Activated CD4-positive, alpha-beta T cell treated with anti-CD3 and anti-CD28 coated beads, Interleukin-2, amount 10 ng/mL, durations not matched to agents 7 days and 5 days (primary cell): Measurements from ENCODE around the gene PRKCA. TPM values are rescaled to one million over a fixed set of nuclear protein-coding genes. Genes with fewer than 3 reads are reported as not detected.

Source experiments
- CTCF ChIA-PET: fragments of 350-600 bp; sonication (Branson Sonifier 250); formaldehyde crosslinking; loops from one replicate; lab custom pipeline; 2021; ENCODE audit warnings: antibody characterized with exemption; lab: Charles Lee
- POLR2A ChIA-PET: fragments of 350-600 bp; sonication (Branson Sonifier 250); formaldehyde crosslinking; loops from one replicate; lab custom pipeline; 2021; ENCODE audit warnings: antibody characterized with exemption; lab: Charles Lee
- DNase-seq: peaks from one replicate; pipeline ENCODE4 v3.0.0-alpha.2; 2020
- H3K27ac Mint-ChIP-seq: one replicate; pipeline ENCODE4 v1.8.0; 2021; ENCODE audit warnings: mild to moderate bottlenecking, moderate library complexity, mixed read lengths
- H3K27me3 Mint-ChIP-seq: one replicate; pipeline ENCODE4 v1.8.0; 2021; ENCODE audit warnings: mixed read lengths
- H3K36me3 Mint-ChIP-seq: one replicate; pipeline ENCODE4 v1.8.0; 2021; ENCODE audit warnings: low read depth, mixed read lengths
- H3K4me1 Mint-ChIP-seq: one replicate; pipeline ENCODE4 v1.8.0; 2021; ENCODE audit warnings: mixed read lengths
- H3K4me3 Mint-ChIP-seq: one replicate; pipeline ENCODE4 v1.8.0; 2021; ENCODE audit warnings: mild to moderate bottlenecking, moderate library complexity, mixed read lengths
- H3K9me3 Mint-ChIP-seq: one replicate; pipeline ENCODE4 v1.8.0; 2021; ENCODE audit warnings: mixed read lengths
- total RNA-seq, 2 experiments: library from RNA; stranded (reverse); gene quantifications; one replicate each; pipeline ENCODE4 v1.2.3, GENCODE V29; 2021

Gene PRKCA
- total RNA-seq, 2 experiments from 2014 or later, result 72.8 to 74.6 TPM

DNA sequence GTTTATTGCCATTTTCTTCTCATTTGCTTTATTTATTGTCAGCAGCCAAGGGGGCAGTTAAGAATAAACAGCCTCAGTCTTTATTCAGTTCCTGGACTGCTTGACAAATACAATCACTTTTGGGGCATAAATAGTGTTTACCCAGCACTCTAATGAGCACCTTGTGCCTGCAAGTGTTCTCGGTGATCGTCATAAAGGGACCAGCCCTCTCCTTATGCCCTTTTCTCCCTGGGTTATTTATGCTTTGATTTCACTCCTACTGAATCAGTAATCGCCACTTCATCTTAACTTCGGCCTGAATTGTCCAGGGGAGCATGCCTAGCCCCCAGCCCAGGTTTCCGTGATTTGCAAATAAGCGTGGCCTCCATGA lies 476.8 kb downstream of the PRKCA start:
- CTCF ChIA-PET, result interaction anchor here (0.6 kb wide), 2 partner anchors 37 to 146 kb away, joined by 3 read pairs; no protein-coding TSS in a partner anchor
- DNase-seq, result no peak
- no peaks in the 10 kb centered on the region for H3K4me1 Mint-ChIP-seq
- peaks cover 24% of the 10 kb centered on the region for H3K36me3 Mint-ChIP-seq
- no peak overlapping the region for H3K27ac Mint-ChIP-seq
- POLR2A ChIA-PET, result no interaction called here
- no peak overlapping the region for H3K4me3 Mint-ChIP-seq
- no peaks in the 10 kb centered on the region for H3K9me3 Mint-ChIP-seq
- H3K27me3 Mint-ChIP-seq, result no peaks in the 10 kb centered on the region

DNA sequence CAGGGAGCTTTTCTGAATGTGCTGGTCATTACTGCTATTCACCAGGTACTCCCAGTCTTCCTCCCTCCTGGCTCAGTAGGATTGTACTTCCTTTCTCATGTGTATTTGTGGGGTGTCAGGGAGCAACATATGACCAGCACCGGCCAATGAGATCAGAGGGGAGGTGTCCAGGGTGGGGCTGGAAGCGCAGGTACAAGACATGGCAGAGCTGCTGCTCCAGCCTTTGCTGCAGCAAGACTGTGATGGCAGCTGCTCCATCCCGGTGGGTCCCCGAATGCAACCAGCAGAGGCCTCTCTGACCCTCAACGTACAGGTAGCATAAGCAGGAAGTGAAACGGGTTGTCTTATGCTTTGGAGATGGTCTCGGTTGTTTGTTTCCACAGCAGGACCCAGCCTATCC lies 478.7 kb downstream of the PRKCA start:
- ChIA-PET POLR2A (no interaction called here), CTCF (no interaction called here)
- no peak overlapping the region for H3K4me3 Mint-ChIP-seq
- no peaks in the 10 kb centered on the region for H3K9me3 Mint-ChIP-seq
- H3K27me3 Mint-ChIP-seq, result no peaks in the 10 kb centered on the region
- H3K27ac Mint-ChIP-seq, result no peak overlapping the region
- no peak for DNase-seq
- H3K36me3 Mint-ChIP-seq, result peaks cover 12% of the 10 kb centered on the region
- H3K4me1 Mint-ChIP-seq, result no peaks in the 10 kb centered on the region

DNA sequence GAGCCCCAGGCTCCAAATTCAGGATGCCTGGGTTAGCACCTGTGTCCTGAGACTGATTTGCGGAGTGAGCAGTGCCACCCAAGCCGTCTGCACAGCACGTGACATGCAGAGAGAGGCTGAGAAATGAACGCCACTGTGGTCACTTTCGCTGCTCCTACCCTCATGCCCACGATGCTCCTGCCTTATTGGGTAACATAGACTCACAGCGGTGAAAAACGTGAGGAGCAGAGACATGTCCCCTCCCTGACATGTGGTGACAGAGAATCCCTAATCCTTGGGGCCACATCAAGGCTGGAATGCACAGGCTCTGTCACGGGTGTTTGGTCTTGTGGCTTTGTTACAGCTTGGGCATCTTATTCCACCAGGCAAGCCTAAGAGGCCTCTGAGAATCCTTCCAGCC lies 480.4 kb downstream of the PRKCA start:
- ChIA-PET CTCF (interaction anchor here (0.6 kb wide), 1 partner anchor 1476 kb away, joined by 3 read pairs; no protein-coding TSS in a partner anchor), POLR2A (no interaction called here)
- H3K4me3 Mint-ChIP-seq, result no peak overlapping the region
- no peak overlapping the region for H3K27ac Mint-ChIP-seq
- no peaks in the 10 kb centered on the region for H3K4me1 Mint-ChIP-seq
- no peak for DNase-seq
- H3K36me3 Mint-ChIP-seq, result peaks cover 15% of the 10 kb centered on the region
- no peaks in the 10 kb centered on the region for H3K27me3 Mint-ChIP-seq
- H3K9me3 Mint-ChIP-seq, result no peaks in the 10 kb centered on the region

DNA sequence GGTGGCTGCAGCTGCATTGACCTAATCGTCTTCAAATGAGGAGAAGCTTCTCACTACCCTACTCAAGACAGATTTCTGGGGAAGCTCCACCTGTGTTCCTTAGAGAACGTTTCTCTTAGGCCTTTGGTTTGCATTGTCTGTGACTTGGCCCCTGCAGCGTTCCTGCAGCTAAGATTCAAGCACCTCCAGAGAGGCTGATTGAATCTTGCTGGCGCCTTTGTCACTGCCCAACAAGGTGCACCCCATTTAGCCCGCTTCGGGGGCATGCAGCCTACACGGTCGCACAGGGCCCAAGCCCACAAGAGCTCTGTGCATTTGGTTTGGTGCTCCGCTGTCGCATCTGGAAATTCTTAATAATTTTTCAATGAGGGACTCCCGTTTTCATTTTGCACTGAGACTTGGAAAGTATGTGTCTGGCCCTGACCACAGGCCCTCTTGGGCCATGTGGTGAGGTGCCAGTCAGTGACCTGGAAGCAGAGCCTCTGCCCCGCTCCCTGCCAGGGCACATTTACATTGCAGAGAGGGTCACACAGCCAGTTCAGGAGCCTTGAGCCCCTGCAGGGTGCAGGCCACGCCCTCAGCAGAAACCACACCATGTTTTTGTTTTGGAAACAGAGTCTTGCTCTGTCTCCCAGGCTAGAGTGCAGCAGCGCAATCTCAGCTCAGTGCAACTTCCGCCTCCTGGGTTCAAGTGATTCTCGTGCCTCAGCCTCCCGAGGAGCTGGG lies 481.4 kb downstream of the PRKCA start:
- H3K9me3 Mint-ChIP-seq, result no peaks in the 10 kb centered on the region
- no peak overlapping the region for H3K27ac Mint-ChIP-seq

DNA sequence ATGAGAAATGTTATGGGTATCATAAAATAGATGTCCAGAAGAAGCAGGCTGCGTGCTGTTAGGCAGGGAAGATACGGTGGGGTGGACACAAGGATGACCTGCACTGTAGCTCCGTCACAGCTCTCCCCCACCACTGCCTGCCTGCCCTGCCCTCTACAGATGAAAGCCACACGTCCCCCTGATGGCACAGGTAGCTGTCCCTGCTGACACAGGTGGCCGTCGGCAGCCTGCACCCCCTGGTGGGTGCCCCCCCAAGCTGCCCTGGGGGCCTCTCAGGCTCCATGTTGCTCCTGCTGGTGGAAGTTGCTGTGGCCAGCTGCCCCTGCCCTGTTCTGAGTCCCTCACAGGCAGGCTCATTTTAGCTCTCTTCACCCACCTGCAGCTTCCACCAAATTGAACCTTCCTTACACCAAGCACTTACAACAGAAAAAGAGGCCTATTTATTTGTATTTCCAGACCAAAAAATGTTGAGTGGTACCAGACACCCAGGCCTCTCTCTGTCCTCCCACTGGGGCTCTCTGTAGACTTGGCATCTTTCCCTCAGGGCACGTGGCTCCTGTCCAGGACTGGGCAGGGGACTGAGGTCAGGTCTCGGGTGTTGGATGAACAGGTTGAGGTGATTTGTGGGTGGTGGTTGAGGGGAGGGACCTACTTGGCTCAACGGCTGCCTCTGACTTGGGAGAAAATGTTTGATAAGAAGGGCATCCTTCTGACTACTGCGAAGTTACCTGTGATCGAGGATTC lies 482.4 kb downstream of the PRKCA start:
- POLR2A ChIA-PET, result no interaction called here
- no peaks in the 10 kb centered on the region for H3K9me3 Mint-ChIP-seq
- no peak overlapping the region for H3K27ac Mint-ChIP-seq
- peaks cover 17% of the 10 kb centered on the region for H3K36me3 Mint-ChIP-seq
- no peak overlapping the region for H3K4me3 Mint-ChIP-seq
- no peak for DNase-seq
- H3K4me1 Mint-ChIP-seq, result no peaks in the 10 kb centered on the region
- no peaks in the 10 kb centered on the region for H3K27me3 Mint-ChIP-seq
- CTCF ChIA-PET, result interaction anchor here (0.7 kb wide), 1 partner anchor 459 kb away, joined by 3 read pairs; no protein-coding TSS in a partner anchor

More for the DNA sequence above, 481.4 kb downstream of the PRKCA start:
- peaks cover 14% of the 10 kb centered on the region for H3K36me3 Mint-ChIP-seq
- H3K4me1 Mint-ChIP-seq, result no peaks in the 10 kb centered on the region
- H3K4me3 Mint-ChIP-seq, result no peak overlapping the region
- CTCF ChIA-PET, result no interaction called here
- H3K27me3 Mint-ChIP-seq, result no peaks in the 10 kb centered on the region
- DNase-seq, result no peak
- POLR2A ChIA-PET, result no interaction called here

DNA sequence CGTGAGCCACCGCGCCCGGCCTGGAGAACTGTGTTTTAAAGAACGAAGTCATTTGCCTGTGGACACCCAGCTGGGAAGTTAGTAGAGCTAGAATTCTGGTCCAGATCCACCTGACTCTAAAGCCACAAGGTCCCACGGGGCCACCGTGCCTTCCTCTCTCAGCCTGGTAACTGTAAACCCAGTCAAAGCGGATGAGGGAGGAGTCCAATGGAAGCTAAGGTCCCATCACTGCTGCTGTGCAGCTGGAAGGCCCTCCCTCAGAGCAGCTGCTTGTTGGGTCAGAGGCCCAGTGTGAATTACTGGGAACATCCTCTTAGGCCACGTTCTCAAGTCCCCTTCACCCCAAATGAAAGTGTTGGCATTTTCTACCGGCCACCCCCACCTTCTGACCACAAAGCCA lies 483.7 kb downstream of the PRKCA start:
- Mint-ChIP-seq H3K9me3 (no peaks in the 10 kb centered on the region), H3K4me3 (no peak overlapping the region), H3K36me3 (peaks cover 26% of the 10 kb centered on the region), H3K27ac (no peak overlapping the region), H3K27me3 (no peaks in the 10 kb centered on the region), H3K4me1 (peaks cover 6% of the 10 kb centered on the region)
- DNase-seq, result no peak
- CTCF ChIA-PET, result no interaction called here
- POLR2A ChIA-PET, result no interaction called here

DNA sequence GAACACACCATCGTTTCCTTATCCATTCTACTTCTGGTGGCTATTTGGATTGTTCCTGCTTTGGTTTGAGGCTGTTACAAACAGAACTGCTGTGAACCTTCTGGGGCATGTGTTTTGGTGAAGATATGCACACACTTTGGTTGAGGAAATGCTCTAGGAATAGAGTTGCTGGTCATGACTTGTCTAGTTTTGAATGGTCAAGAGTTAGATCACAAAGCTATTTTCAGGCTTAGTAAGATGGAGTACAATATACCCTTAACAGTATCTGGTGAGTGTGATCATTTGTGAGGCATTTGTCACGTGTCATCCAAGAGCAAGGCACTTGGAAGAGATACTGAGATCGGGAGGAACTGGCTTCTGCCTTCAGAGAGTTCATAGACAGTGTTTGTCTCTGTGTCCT lies 485.5 kb downstream of the PRKCA start:
- no peak overlapping the region for H3K4me3 Mint-ChIP-seq
- CTCF ChIA-PET, result no interaction called here
- peaks cover 10% of the 10 kb centered on the region for H3K4me1 Mint-ChIP-seq
- no peak for DNase-seq
- H3K27ac Mint-ChIP-seq, result no peak overlapping the region
- H3K27me3 Mint-ChIP-seq, result no peaks in the 10 kb centered on the region
- no peaks in the 10 kb centered on the region for H3K9me3 Mint-ChIP-seq
- peaks cover 39% of the 10 kb centered on the region for H3K36me3 Mint-ChIP-seq
- POLR2A ChIA-PET, result no interaction called here

DNA sequence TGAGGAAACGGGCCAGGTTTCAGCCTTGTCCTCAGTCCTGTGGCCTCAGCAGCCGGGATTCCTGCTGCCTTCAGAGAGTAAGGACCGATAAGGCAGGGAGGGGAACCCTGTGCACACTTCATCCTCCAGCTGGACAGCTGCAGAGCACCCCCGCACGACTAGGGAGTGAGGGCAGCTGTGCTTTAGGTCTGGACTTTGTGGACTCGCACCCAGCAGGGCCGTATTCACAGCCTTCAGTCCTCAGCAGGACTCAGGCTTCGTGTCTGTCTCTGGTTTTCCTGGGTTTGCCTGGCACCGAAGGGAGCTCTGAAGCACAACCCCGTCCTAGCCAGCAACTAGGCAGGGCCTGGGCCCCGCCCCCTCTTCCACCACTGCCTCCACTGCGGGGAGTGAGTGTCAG lies 486.7 kb downstream of the PRKCA start:
- Mint-ChIP-seq H3K36me3 (peaks cover 48% of the 10 kb centered on the region), H3K4me3 (no peak overlapping the region), H3K4me1 (peaks cover 10% of the 10 kb centered on the region), H3K27ac (no peak overlapping the region), H3K9me3 (no peaks in the 10 kb centered on the region), H3K27me3 (no peaks in the 10 kb centered on the region)
- no peak for DNase-seq
- CTCF ChIA-PET, result no interaction called here
- POLR2A ChIA-PET, result no interaction called here

DNA sequence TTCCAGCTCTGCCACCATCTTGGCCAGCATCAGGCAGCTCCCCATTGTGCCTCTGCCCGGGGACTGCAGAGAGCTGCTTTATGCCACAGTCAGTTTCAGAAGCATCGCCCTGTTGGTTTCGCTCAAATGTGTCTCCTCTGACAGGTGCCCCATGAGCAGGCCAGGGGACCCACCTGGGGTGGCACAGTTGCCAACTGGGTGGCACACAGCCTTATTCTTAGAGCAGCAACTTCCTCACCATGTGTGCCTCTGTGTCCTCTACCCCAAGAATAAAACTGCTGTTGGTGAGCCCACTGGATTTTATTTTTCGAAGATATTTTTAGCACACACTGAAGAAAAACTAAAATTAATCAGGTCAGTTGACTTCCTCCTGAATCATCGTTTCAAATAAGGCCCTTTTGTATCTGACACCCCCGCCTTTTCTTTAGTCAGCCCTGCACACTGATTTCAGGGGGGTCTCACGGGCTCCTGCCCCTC lies 487.6 kb downstream of the PRKCA start:
- Mint-ChIP-seq H3K36me3 (peaks cover 50% of the 10 kb centered on the region), H3K4me3 (no peak overlapping the region), H3K27me3 (no peaks in the 10 kb centered on the region), H3K9me3 (no peaks in the 10 kb centered on the region), H3K4me1 (peaks cover 10% of the 10 kb centered on the region), H3K27ac (no peak overlapping the region)
- no peak for DNase-seq
- ChIA-PET POLR2A (no interaction called here), CTCF (no interaction called here)

DNA sequence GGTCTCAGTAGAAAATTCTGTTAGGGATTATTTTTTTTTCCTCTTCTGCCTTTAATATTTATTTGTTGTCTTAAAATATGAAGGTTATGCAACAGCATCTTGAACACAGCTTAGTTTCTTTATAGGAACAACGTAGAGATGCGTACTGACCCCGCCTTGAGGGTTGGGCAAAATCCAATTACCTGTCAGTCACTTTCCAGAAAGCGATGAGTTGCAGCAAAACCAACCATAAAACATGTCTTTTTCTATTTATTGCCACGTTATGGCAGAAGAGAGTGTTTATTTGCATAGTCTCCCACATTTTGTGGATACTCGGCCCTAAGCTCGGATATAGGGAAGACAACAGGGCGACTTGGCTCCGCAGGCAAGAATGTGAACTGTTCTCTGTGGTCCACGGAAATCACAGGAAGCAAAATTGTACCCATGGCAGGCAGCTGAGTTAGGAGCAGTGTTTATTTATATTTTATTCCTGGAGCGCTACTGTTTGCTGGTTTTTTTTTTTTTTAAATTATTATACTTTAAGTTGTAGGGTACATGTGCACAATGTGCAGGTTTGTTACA lies 488.2 kb downstream of the PRKCA start:
- CTCF ChIA-PET, result interaction anchor here (0.8 kb wide), 1 partner anchor 92 kb away, joined by 3 read pairs; no protein-coding TSS in a partner anchor
- no peaks in the 10 kb centered on the region for H3K9me3 Mint-ChIP-seq
- H3K27ac Mint-ChIP-seq, result no peak overlapping the region
- DNase-seq, result no peak
- peaks cover 10% of the 10 kb centered on the region for H3K4me1 Mint-ChIP-seq
- POLR2A ChIA-PET, result no interaction called here
- no peaks in the 10 kb centered on the region for H3K27me3 Mint-ChIP-seq
- peaks cover 53% of the 10 kb centered on the region for H3K36me3 Mint-ChIP-seq
- H3K4me3 Mint-ChIP-seq, result no peak overlapping the region

DNA sequence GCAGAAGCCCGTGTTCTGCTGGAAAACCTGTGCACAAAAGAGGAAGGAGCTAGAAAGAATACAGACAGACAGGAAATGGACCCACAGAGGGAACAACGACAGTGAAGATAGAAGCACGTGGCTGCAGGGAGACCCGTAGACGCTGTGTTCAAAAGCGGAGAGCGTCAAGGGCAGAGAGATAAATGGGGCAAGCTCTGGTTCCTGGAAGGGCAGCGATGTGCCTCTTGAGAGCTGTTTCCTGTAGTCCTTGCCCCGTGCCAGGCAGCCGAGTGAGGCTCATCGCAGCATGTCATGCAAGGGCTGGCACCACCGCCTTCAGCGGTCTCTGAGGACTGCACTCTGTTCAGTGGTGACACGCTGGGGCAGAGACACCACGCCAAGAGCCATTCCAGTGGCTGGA lies 488.9 kb downstream of the PRKCA start:
- POLR2A ChIA-PET, result no interaction called here

DNA sequence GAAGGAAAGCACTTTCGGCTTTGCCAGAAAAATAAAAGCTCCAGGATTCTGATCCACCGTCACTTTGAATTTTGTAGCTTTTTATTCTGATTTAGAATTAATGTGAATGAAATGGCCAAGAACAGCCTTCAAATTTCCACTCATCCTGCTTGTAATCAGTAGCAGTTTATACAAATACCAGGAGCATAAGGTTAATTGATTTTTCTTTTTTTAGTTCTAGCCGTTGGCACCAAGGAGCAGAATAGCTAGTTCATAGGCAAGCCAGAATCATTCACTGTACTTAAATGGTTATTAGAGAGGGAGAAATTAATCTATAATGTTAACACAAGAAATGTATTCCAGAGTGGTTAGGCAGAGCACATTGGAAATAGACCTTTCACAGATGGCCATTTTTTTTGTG lies 491.4 kb downstream of the PRKCA start:
- Mint-ChIP-seq H3K27ac (no peak overlapping the region), H3K9me3 (peaks cover 8% of the 10 kb centered on the region), H3K4me3 (no peak overlapping the region), H3K36me3 (peaks cover 63% of the 10 kb centered on the region), H3K27me3 (no peaks in the 10 kb centered on the region), H3K4me1 (peaks cover 10% of the 10 kb centered on the region)
- ChIA-PET CTCF (interaction anchor here (0.6 to 1.4 kb wide), 2 partner anchors 10 to 69 kb away, joined by 4 read pairs; no protein-coding TSS in a partner anchor), POLR2A (no interaction called here)
- DNase-seq, result no peak

More for the DNA sequence above, 488.9 kb downstream of the PRKCA start:
- DNase-seq, result no peak
- Mint-ChIP-seq H3K27me3 (no peaks in the 10 kb centered on the region), H3K9me3 (peaks cover 3% of the 10 kb centered on the region), H3K4me1 (peaks cover 10% of the 10 kb centered on the region), H3K36me3 (peaks cover 57% of the 10 kb centered on the region), H3K4me3 (no peak overlapping the region), H3K27ac (no peak overlapping the region)
- CTCF ChIA-PET, result no interaction called here

DNA sequence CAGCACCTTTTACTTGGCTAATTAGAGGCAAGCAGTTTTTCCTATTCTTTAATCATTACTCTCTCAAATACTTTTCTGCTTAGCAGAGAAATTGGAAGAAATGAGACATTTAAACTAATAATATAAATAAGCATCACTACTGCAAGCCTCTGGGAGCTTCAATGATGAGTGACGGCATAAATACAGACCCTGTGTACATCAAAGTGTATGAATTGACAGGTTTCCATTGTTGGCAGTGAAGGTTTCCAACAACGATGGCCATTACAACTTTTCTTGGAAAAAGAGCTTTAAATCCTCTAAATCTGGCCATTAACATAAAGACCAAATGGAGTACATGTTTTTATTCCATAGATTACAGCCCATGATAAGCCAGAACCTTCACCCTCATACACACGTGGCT lies 493.1 kb downstream of the PRKCA start:
- Mint-ChIP-seq H3K27ac (no peak overlapping the region), H3K27me3 (no peaks in the 10 kb centered on the region), H3K36me3 (peaks cover 54% of the 10 kb centered on the region), H3K4me1 (peaks cover 9% of the 10 kb centered on the region), H3K4me3 (no peak overlapping the region), H3K9me3 (peaks cover 8% of the 10 kb centered on the region)
- no peak for DNase-seq
- ChIA-PET CTCF (interaction anchor here (2.3 kb wide), 1 partner anchor 10 kb away, joined by 5 read pairs; no protein-coding TSS in a partner anchor), POLR2A (no interaction called here)
